HTERT RPE-1 (cell line): Measurements from ENCODE around the gene AGPAT4.

Source experiments
- in situ Hi-C: fragments of 300-500 bp; cut with MboI; formaldehyde crosslinking; loops from 4 replicates; pipeline ENCODE4 v1.14.3; 2020; ENCODE audit warnings: low sequenced_read_pairs

AGPAT4 gene

GRCh38 chr6:161284653-161285052, 10.8 kb upstream of the AGPAT4 start:
- in situ Hi-C loops, result no loop called here

GRCh38 chr6:161281092-161281491, 7.2 kb upstream of the AGPAT4 start:
- in situ Hi-C loops, result no loop called here

- in situ Hi-C loops, result no loop called here
Measured at GRCh38 chr6:161279677-161280415, 6.0 kb upstream of the AGPAT4 start.

- in situ Hi-C loops, result no loop called here
Measured at GRCh38 chr6:161276605-161277155, 2.8 kb upstream of the AGPAT4 start.

- in situ Hi-C loops, result no loop called here
Measured at GRCh38 chr6:161274898-161275297, 1.0 kb upstream of the AGPAT4 start.

- in situ Hi-C loops, result no loop called here
Measured at GRCh38 chr6:161274488-161274858, 612 bp upstream of the AGPAT4 start.

- in situ Hi-C loops, result no loop called here
Measured at GRCh38 chr6:161273274-161273751, 548 bp downstream of the AGPAT4 start.

GRCh38 chr6:161272635-161273273, 1.1 kb downstream of the AGPAT4 start:
- in situ Hi-C loops, result no loop called here

GRCh38 chr6:161271343-161272030, 2.4 kb downstream of the AGPAT4 start:
- in situ Hi-C loops, result no loop called here

- in situ Hi-C loops, result no loop called here
Measured at GRCh38 chr6:161270116-161270515, 3.7 kb downstream of the AGPAT4 start.

GRCh38 chr6:161269310-161269709, 4.6 kb downstream of the AGPAT4 start:
- in situ Hi-C loops, result no loop called here

GRCh38 chr6:161268531-161269210, 5.2 kb downstream of the AGPAT4 start:
- in situ Hi-C loops, result no loop called here

- in situ Hi-C loops, result no loop called here
Measured at GRCh38 chr6:161266513-161267230, 7.2 kb downstream of the AGPAT4 start.

- in situ Hi-C loops, result no loop called here
Measured at GRCh38 chr6:161265975-161266374, 7.9 kb downstream of the AGPAT4 start.

GRCh38 chr6:161265554-161265953, 8.3 kb downstream of the AGPAT4 start:
- in situ Hi-C loops, result no loop called here

- in situ Hi-C loops, result no loop called here
Measured at GRCh38 chr6:161264181-161264580, 9.7 kb downstream of the AGPAT4 start.

- in situ Hi-C loops, result no loop called here
Measured at GRCh38 chr6:161261816-161262215, 12.0 kb downstream of the AGPAT4 start.

- in situ Hi-C loops, result no loop called here
Measured at GRCh38 chr6:161261325-161261724, 12.5 kb downstream of the AGPAT4 start.

- in situ Hi-C loops, result no loop called here
Measured at GRCh38 chr6:161259302-161259701, 14.6 kb downstream of the AGPAT4 start.

- in situ Hi-C loops, result no loop called here
Measured at GRCh38 chr6:161257793-161258457, 15.9 kb downstream of the AGPAT4 start.
